H54 (cell line): Measurements from ENCODE around the gene ARHGEF28.

Experiments
- DNase-seq: peaks from one replicate; pipeline ENCODE4 v3.0.0; 2011; ENCODE audit warnings: low spot score, mixed read lengths; ENCODE audit not compliant: insufficient read length
- FAIRE-seq: peaks from 3 replicates; lab custom pipeline; 2011; peaks lifted over from hg19 to GRCh38; lab: Jason Lieb, UNC
- POLR2A ChIP-seq: IDR thresholded peaks from 2 replicates; pipeline ENCODE4 v1.6.1; 2011; ENCODE audit warnings: low read depth, mild to moderate bottlenecking, low read length

Gene ARHGEF28

GRCh38 chr5:73955271-73955846, 329.4 kb downstream of the ARHGEF28 start:
- DNase-seq (no peak), FAIRE-seq (no peak)
- no peak for TF ChIP-seq POLR2A

GRCh38 chr5:73957397-73958001, 331.5 kb downstream of the ARHGEF28 start:
- FAIRE-seq = no peak

GRCh38 chr5:73958037-73958436, 332.0 kb downstream of the ARHGEF28 start:
- no peak for TF ChIP-seq POLR2A
- FAIRE-seq (no peak), DNase-seq (no peak)

More at GRCh38 chr5:73957397-73958001, 331.5 kb downstream of the ARHGEF28 start:
- no peak for TF ChIP-seq POLR2A
- DNase-seq = no peak

GRCh38 chr5:73960023-73960422, 334.0 kb downstream of the ARHGEF28 start:
- FAIRE-seq (no peak), DNase-seq (no peak)
- no peak for TF ChIP-seq POLR2A

GRCh38 chr5:73960426-73960825, 334.4 kb downstream of the ARHGEF28 start:
- FAIRE-seq (no peak), DNase-seq (no peak)
- TF ChIP-seq POLR2A = no peak

GRCh38 chr5:73962801-73963425, 336.9 kb downstream of the ARHGEF28 start:
- no peak for TF ChIP-seq POLR2A
- FAIRE-seq = no peak
- DNase-seq = no peak

GRCh38 chr5:73964352-73964865, 338.4 kb downstream of the ARHGEF28 start:
- TF ChIP-seq POLR2A = no peak
- no peak for DNase-seq
- no peak for FAIRE-seq

GRCh38 chr5:73966451-73966850, 340.5 kb downstream of the ARHGEF28 start:
- FAIRE-seq (no peak), DNase-seq (no peak)
- no peak for TF ChIP-seq POLR2A

GRCh38 chr5:73967347-73967746, 341.4 kb downstream of the ARHGEF28 start:
- no peak for TF ChIP-seq POLR2A
- no peak for FAIRE-seq
- no peak for DNase-seq

GRCh38 chr5:73968246-73968645, 342.2 kb downstream of the ARHGEF28 start:
- TF ChIP-seq POLR2A = no peak
- FAIRE-seq = no peak
- DNase-seq = no peak

- DNase-seq (no peak), FAIRE-seq (no peak)
- TF ChIP-seq POLR2A = no peak
These were observed 342.7 kb downstream of the ARHGEF28 start for GRCh38 chr5:73968729-73969128.

- no peak for TF ChIP-seq POLR2A
- DNase-seq (no peak), FAIRE-seq (no peak)
These were observed 343.4 kb downstream of the ARHGEF28 start for GRCh38 chr5:73969195-73970036.

- DNase-seq (no peak), FAIRE-seq (no peak)
- no peak for TF ChIP-seq POLR2A
These were observed 345.3 kb downstream of the ARHGEF28 start for GRCh38 chr5:73971326-73971725.

GRCh38 chr5:73973135-73973534, 347.1 kb downstream of the ARHGEF28 start:
- no peak for FAIRE-seq
- no peak for DNase-seq
- TF ChIP-seq POLR2A = no peak
